ENCODE results near the gene NRXN3. TPM values are rescaled to one million over a fixed set of nuclear protein-coding genes. Genes with fewer than 3 reads are reported as not detected.

NRXN3 gene
- total RNA-seq, 4 donors from 2014 or later = 0.56 to 1.6 (median 1.1) TPM

GRCh38 chr14:79588398-79588797, 1418.2 kb downstream of the NRXN3 start:
- no peak for DNase-seq
- Histone ChIP-seq H3K4me3 (replicated peaks in 1 of 3) (no peak overlapping the region), H3K36me3 (no peaks in the 10 kb centered on the region), H3K9me3 (no peaks in the 10 kb centered on the region), H3K27ac (no peak overlapping the region), H3K27me3 (no peaks in the 10 kb centered on the region), H3K4me1 (peaks cover 0 to 4% of the 10 kb centered on the region in 2 donors)
- WGBS, 2 donors = 81 to 84% methylated on average over 2 of the region's 2 CpGs
- intact Hi-C loops (cut with DNase I) = no loop called here
- no peak for TF ChIP-seq CTCF (IDR thresholded peaks at IDR 0.05)
- TF ChIP-seq POLR2A (IDR thresholded peaks at IDR 0.05) = no peak

DNA sequence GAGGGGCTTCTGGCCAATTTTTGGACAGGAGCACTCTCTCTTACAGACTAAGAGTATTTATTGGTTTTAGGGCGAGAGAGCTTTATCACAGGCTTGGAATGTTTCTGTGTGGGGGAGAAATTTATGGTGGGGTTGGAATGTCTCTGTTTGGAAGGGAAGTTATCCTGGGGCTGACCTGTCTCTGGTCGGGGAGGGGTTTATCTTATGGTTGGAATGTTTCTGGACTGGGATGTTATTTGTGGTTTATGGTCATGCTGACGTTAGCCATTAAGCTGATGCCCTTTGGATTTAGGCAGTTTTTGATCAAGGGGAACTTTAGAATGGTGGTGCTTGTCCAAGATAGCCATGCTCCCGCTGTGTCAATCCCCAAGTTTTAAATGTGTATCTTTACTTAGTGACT, 1426.4 kb downstream of the NRXN3 start:
- Histone ChIP-seq H3K9me3 (no peaks in the 10 kb centered on the region), H3K27me3 (no peaks in the 10 kb centered on the region), H3K4me3 (replicated peaks in 1 of 3) (no peak overlapping the region), H3K4me1 (no peaks in the 10 kb centered on the region), H3K36me3 (no peaks in the 10 kb centered on the region), H3K27ac (no peak overlapping the region)
- no peak for DNase-seq
- no peak for TF ChIP-seq CTCF (IDR thresholded peaks at IDR 0.05)
- 83 to 92% methylated on average over 4 of the region's 4 CpGs for WGBS, 2 donors
- intact Hi-C loops (cut with DNase I) = no loop called here

DNA sequence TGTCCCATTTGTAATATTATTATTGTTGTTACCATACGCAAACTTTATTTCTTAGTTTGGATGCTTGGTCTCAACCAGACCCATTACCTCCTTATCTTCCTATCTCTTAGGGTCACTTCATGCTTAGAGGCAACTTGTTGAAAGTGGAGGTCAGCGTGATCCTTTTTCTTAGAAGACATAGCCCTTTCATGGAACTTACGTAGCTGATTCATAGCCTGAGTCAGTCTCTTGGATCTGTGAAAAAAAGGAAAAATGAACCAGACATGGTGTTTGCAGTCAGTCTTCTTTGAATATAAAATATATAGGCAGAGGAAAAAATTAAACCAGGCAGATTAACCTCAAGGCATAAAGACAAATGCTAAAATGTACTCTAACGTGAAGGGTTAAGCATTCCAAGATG, 1427.4 kb downstream of the NRXN3 start:
- Histone ChIP-seq H3K36me3 (no peaks in the 10 kb centered on the region), H3K4me1 (no peaks in the 10 kb centered on the region), H3K27ac (no peak overlapping the region), H3K4me3 (replicated peaks in 1 of 3) (no peak overlapping the region), H3K27me3 (no peaks in the 10 kb centered on the region), H3K9me3 (no peaks in the 10 kb centered on the region)
- WGBS, 2 donors = 94 to 96% methylated on average over 4 of the region's 4 CpGs
- DNase-seq = no peak
- TF ChIP-seq POLR2A (IDR thresholded peaks at IDR 0.05) (no peak), CTCF (IDR thresholded peaks at IDR 0.05) (no peak)
- intact Hi-C loops (cut with DNase I) = no loop called here

- no peaks in the 10 kb centered on the region for H3K9me3 ChIP-seq
- WGBS, 2 donors = 77 to 91% methylated on average over 2 of the region's 2 CpGs
- H3K36me3 ChIP-seq = no peaks in the 10 kb centered on the region
- no peak for TF ChIP-seq POLR2A (IDR thresholded peaks at IDR 0.05)
- no peak for TF ChIP-seq CTCF (IDR thresholded peaks at IDR 0.05)
- DNase-seq = no peak
- intact Hi-C loops (cut with DNase I) = no loop called here
- no peak overlapping the region for H3K4me3 ChIP-seq (replicated peaks in 1 of 3)
- no peaks in the 10 kb centered on the region for H3K4me1 ChIP-seq
- no peak overlapping the region for H3K27ac ChIP-seq
- no peaks in the 10 kb centered on the region for H3K27me3 ChIP-seq
Observed at GRCh38 chr14:79598339-79598738, 1428.2 kb downstream of the NRXN3 start.

- Histone ChIP-seq H3K4me3 (replicated peaks in 1 of 3) (no peak overlapping the region), H3K36me3 (no peaks in the 10 kb centered on the region), H3K9me3 (no peaks in the 10 kb centered on the region), H3K27me3 (no peaks in the 10 kb centered on the region), H3K27ac (no peak overlapping the region), H3K4me1 (no peaks in the 10 kb centered on the region)
- intact Hi-C loops (cut with DNase I) = no loop called here
- no peak for TF ChIP-seq POLR2A (IDR thresholded peaks at IDR 0.05)
- DNase-seq = no peak
Observed at GRCh38 chr14:79599239-79599638, 1429.1 kb downstream of the NRXN3 start.

DNA sequence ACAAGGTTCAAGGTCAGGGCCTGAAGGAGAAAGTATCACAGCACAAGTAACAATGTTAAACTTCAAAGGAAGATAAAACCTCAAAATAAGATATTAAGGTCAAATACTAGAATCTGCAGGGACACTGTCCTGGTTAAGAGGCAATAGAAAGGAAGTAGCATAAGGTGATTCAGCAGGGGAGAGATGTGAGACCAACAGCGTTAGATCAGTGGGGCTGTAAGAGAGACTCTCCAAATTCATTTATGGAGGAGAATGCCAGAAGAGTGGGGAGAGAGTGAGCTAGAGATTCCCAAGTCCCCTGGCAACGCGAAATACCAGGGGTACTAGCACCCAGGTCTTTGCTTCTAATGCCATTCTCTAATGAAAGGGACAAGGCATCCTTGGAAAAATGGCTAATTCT, 1430.2 kb downstream of the NRXN3 start:
- TF ChIP-seq CTCF (IDR thresholded peaks at IDR 0.05) = no peak
- TF ChIP-seq POLR2A (IDR thresholded peaks at IDR 0.05) = no peak
- intact Hi-C loops (cut with DNase I) = no loop called here
- Histone ChIP-seq H3K4me3 (replicated peaks in 1 of 3) (no peak overlapping the region), H3K36me3 (no peaks in the 10 kb centered on the region), H3K27me3 (no peaks in the 10 kb centered on the region), H3K27ac (no peak overlapping the region), H3K9me3 (no peaks in the 10 kb centered on the region), H3K4me1 (no peaks in the 10 kb centered on the region)
- DNase-seq = no peak
- WGBS, 2 donors = 91% methylated on average over 3 of the region's 3 CpGs
